Measurements from ENCODE around the gene MGRN1.

DNA sequence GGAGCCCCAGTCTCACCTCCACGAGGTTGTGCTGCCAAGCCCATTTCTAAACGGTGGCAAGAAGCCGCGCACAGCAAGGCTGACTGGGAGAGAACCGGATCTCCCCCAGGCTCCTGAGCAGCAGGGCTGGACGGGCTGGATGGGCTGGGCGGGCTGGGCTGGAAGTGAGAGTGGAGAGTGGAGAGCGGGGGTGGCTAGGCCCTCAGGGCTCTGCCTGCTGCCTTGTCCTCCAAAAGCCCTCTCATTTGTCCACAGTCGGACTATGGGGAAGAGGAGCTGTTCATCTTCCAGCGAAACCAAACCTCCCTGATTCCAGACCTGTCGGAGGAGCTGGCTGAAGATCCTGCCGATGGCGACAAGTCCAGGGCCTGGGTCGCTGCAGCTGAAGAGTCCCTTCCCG lies 112.9 kb downstream of the MGRN1 start:
- no peak for TF ChIP-seq CTCF (IDR thresholded peaks at IDR 0.05; ENCODE audit: borderline replicate concordance, extremely low read depth, low read length, poor library complexity, severe bottlenecking)
- no peak for TF ChIP-seq EZH2 (IDR thresholded peaks at IDR 0.05; ENCODE audit: borderline replicate concordance, low read depth, low read length, severe bottlenecking)
